ENCODE measurements around the gene CEP131.

The CEP131 gene

GRCh38 chr17:81165246-81166032, 57.3 kb downstream of the CEP131 start, which contains the start of gene PVALEF (continued):
- no peak for TF ChIP-seq PRDM6 (tag by site-specific recombination; IDR thresholded peaks at IDR 0.05)
- peak; percentile 51 for TF ChIP-seq ZNF335 (tag by site-specific recombination; conservative IDR thresholded peaks at IDR 0.05)
- TF ChIP-seq ZBTB6 (tag by site-specific recombination; IDR thresholded peaks at IDR 0.05), result no peak
- TF ChIP-seq ZNF426 (tag by site-specific recombination; IDR thresholded peaks at IDR 0.05), result no peak
- no peak for TF ChIP-seq ZNF560 (tag by site-specific recombination; IDR thresholded peaks at IDR 0.05; ENCODE audit: borderline replicate concordance)
- TF ChIP-seq ZNF48 (tag by site-specific recombination; IDR thresholded peaks at IDR 0.05), result no peak
- TF ChIP-seq ZBTB20 (tag by site-specific recombination; IDR thresholded peaks at IDR 0.05), result peak; percentile 87
- no peak for TF ChIP-seq KLF16 (tag by site-specific recombination; IDR thresholded peaks at IDR 0.05)
- no peak for TF ChIP-seq SCRT2 (tag by site-specific recombination; IDR thresholded peaks at IDR 0.05)
- peak; percentile 27; the same call in 1 of the 2 replicates for TF ChIP-seq ZNF341 (tag by site-specific recombination; IDR thresholded peaks at IDR 0.05; ENCODE audit: low read depth)
- peak; percentile 48; the same call in 1 of the 2 replicates for TF ChIP-seq ZNF2 (tag by site-specific recombination; IDR thresholded peaks at IDR 0.05)
- peak; percentile 36; the same call in 1 of the 2 replicates for TF ChIP-seq ZNF561 (tag by site-specific recombination; IDR thresholded peaks at IDR 0.05; ENCODE audit: borderline replicate concordance)
- TF ChIP-seq ZNF391 (tag by site-specific recombination; IDR thresholded peaks at IDR 0.05; ENCODE audit: borderline replicate concordance, low read depth), result no peak
- peak; percentile 67; the same call in 1 of the 2 replicates for TF ChIP-seq ZBTB10 (tag by site-specific recombination; IDR thresholded peaks at IDR 0.05)
- TF ChIP-seq GLIS2 (tag by site-specific recombination; IDR thresholded peaks at IDR 0.05), result peak; percentile 88
- TF ChIP-seq ZBTB48 (tag by site-specific recombination; IDR thresholded peaks at IDR 0.05), result peak; percentile 69; the same call in 1 of the 2 replicates
- no peak for TF ChIP-seq ZNF645 (tag by site-specific recombination; IDR thresholded peaks at IDR 0.05)
- TF ChIP-seq OVOL3 (tag by site-specific recombination; IDR thresholded peaks at IDR 0.05), result no peak
- TF ChIP-seq ZNF513 (tag by site-specific recombination; IDR thresholded peaks at IDR 0.05), result no peak
- TF ChIP-seq ZBTB17 (tag by site-specific recombination; IDR thresholded peaks at IDR 0.05), result 0 out of 2 replicates have a peak, but pooled peaks have one; percentile 30
- TF ChIP-seq CTCF (tag by site-specific recombination; IDR thresholded peaks at IDR 0.05), result peak; percentile 52; the same call in 1 of the 2 replicates
- TF ChIP-seq ZNF785 (tag by site-specific recombination; IDR thresholded peaks at IDR 0.05), result no peak
- TF ChIP-seq ZNF558 (tag by site-specific recombination; IDR thresholded peaks at IDR 0.05), result no peak
- TF ChIP-seq ZNF610 (tag by site-specific recombination; IDR thresholded peaks at IDR 0.05; ENCODE audit: borderline replicate concordance), result no peak
- TF ChIP-seq ZNF501 (tag by site-specific recombination; IDR thresholded peaks at IDR 0.05), result no peak
- no peak for TF ChIP-seq ZSCAN30 (tag by site-specific recombination; IDR thresholded peaks at IDR 0.05)
- TF ChIP-seq KLF9 (tag by site-specific recombination; IDR thresholded peaks at IDR 0.05; ENCODE audit: low read depth), result 0 out of 2 replicates have a peak, but pooled peaks have one; percentile 12
- TF ChIP-seq ZBTB1 (tag by site-specific recombination; IDR thresholded peaks at IDR 0.05), result no peak
